GM12891 (cell line): Measurements from ENCODE around the gene GPR22.

ENCODE experiments used
- POLR2A ChIP-seq: IDR thresholded peaks from 2 replicates; pipeline ENCODE4 v1.6.1; 2011; ENCODE audit warnings: low read depth, low read length, control low read depth
- POLR2AphosphoS5 ChIP-seq: IDR thresholded peaks from 2 replicates; pipeline ENCODE4 v1.6.1; 2011; ENCODE audit warnings: low read depth, low read length, control low read depth
- TAF1 ChIP-seq: IDR thresholded peaks from 2 replicates; pipeline ENCODE4 v1.6.1; 2011; ENCODE audit warnings: low read depth, low read length, control low read depth

GRCh38 chr7:107486041-107486440 is 16.2 kb downstream of the GPR22 start:
- no peak for TF ChIP-seq POLR2AphosphoS5
- TF ChIP-seq POLR2A: no peak
- TF ChIP-seq TAF1: no peak
